ENCODE results near the gene GPBAR1. TPM values are rescaled to one million over a fixed set of nuclear protein-coding genes. Genes with fewer than 3 reads are reported as not detected.
"Not testable (repeated sequence)": the region's sequence is repeated elsewhere in the genome, so short reads cannot be mapped to it uniquely, and the experiment has no call there.

The GPBAR1 gene
- total RNA-seq, 1 donor from 2014 or later, result 1.1 TPM

- DNase-seq (ENCODE audit: low read depth), result no peak
Measured at GRCh38 chr2:218266316-218266979, 5.6 kb downstream of the GPBAR1 start.

GRCh38 chr2:218267259-218267658 lies 6.4 kb downstream of the GPBAR1 start:
- DNase-seq (ENCODE audit: low read depth), result no peak

GRCh38 chr2:218269900-218270720 lies 9.3 kb downstream of the GPBAR1 start, which contains the start of the genes AAMP and PNKD:
Gene AAMP (minus strand): TSS chr2:218270137. CDS start chr2:218270086, 51 bp downstream.
Gene PNKD (plus strand): TSS chr2:218270519. CDS start chr2:218270536, 17 bp downstream.
- peak; percentile 100 for DNase-seq (ENCODE audit: low read depth)

- no peak for DNase-seq (ENCODE audit: low read depth)
Measured at GRCh38 chr2:218270721-218271486, 10.1 kb downstream of the GPBAR1 start.

- peak; percentile 17 for DNase-seq (ENCODE audit: low read depth)
Measured at GRCh38 chr2:218271487-218271797, 10.6 kb downstream of the GPBAR1 start.

- no peak for DNase-seq (ENCODE audit: low read depth)
Measured at GRCh38 chr2:218271865-218272530, 11.2 kb downstream of the GPBAR1 start.

GRCh38 chr2:218272531-218273212 lies 11.9 kb downstream of the GPBAR1 start:
- DNase-seq (ENCODE audit: low read depth), result peak; percentile 93

- DNase-seq (ENCODE audit: low read depth), result not testable (repeated sequence)
Measured at GRCh38 chr2:218273214-218273907, 12.5 kb downstream of the GPBAR1 start.

- DNase-seq (ENCODE audit: low read depth), result no peak
Measured at GRCh38 chr2:218273908-218274249, 13.1 kb downstream of the GPBAR1 start.

- DNase-seq (ENCODE audit: low read depth), result no peak
Measured at GRCh38 chr2:218274586-218274985, 13.8 kb downstream of the GPBAR1 start.

- peak; percentile 35 for DNase-seq (ENCODE audit: low read depth)
Measured at GRCh38 chr2:218275371-218276072, 14.7 kb downstream of the GPBAR1 start.

- no peak for DNase-seq (ENCODE audit: low read depth)
Measured at GRCh38 chr2:218276986-218277755, 16.4 kb downstream of the GPBAR1 start.

- DNase-seq (ENCODE audit: low read depth), result no peak
Measured at GRCh38 chr2:218277921-218278320, 17.1 kb downstream of the GPBAR1 start.

GRCh38 chr2:218278531-218279360 lies 17.9 kb downstream of the GPBAR1 start:
- DNase-seq (ENCODE audit: low read depth), result no peak

- no peak for DNase-seq (ENCODE audit: low read depth)
Measured at GRCh38 chr2:218280260-218280870, 19.6 kb downstream of the GPBAR1 start.

GRCh38 chr2:218281449-218281848 lies 20.6 kb downstream of the GPBAR1 start:
- peak; percentile 74 for DNase-seq (ENCODE audit: low read depth)

All from myocyte (in vitro differentiated cells).